ENCODE results near the gene ING3. TPM values are rescaled to one million over a fixed set of nuclear protein-coding genes. Genes with fewer than 3 reads are reported as not detected.
"Not testable (repeated sequence)": the region's sequence is repeated elsewhere in the genome, so short reads cannot be mapped to it uniquely, and the experiment has no call there.

Gene ING3
- polyA plus RNA-seq, 4 donors, result 36.6 to 45.7 (median 38.1) TPM

DNA sequence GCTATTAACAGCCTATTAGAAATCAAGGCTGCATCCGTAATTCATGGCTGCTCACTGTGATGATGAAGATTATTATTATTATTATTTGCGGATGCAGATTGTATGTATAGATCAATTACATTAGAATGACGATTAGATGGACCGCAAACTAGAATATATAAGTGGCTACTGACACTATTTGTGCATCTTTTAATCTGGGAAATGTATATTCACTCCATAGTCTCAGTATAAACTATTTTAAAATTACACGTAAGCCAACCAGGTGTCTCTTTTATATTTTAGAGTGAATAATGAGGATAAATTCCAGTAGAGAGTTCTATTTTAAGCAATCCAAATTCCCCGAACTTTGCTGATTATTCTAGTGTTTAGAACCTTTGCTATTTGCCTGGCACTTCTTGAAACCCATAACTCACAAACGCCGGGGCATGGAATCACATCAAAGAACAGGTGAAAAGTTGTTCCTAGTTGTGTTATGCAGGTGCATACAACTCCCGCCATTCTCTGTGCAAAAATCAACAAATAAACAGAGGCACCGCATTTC is 509 bp upstream of the ING3 start:
- DNase-seq (ENCODE audit: low read depth in 4 of 4, low spot score in 2 of 4), result no peak

DNA sequence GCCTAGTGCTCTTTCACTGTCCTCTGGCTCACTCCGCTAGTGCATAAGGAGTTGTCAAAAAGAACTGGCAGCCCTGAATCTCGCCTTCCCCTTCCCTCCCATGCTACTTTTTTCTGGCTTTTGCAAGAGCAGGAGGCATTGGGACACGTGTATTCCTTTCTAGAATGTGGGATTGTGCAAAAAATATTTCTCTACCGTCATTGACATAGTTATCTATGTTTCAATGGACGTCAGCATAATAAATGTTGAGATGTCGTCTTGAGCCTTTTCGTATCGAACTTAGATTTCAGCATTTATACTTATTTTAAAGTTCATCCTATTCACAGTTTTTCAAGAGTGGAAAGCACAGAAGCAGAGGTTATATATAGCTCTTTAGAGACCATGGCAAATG is 727 bp downstream of the ING3 start:
- no peak for DNase-seq (ENCODE audit: low read depth in 4 of 4, low spot score in 2 of 4)

- DNase-seq (ENCODE audit: low read depth in 4 of 4, low spot score in 2 of 4), result no peak
Measured at GRCh38 chr7:120951826-120952225, 1.2 kb downstream of the ING3 start.

- no peak for DNase-seq (ENCODE audit: low read depth in 4 of 4, low spot score in 2 of 4)
Measured at GRCh38 chr7:120955577-120956149, 5.1 kb downstream of the ING3 start.

DNA sequence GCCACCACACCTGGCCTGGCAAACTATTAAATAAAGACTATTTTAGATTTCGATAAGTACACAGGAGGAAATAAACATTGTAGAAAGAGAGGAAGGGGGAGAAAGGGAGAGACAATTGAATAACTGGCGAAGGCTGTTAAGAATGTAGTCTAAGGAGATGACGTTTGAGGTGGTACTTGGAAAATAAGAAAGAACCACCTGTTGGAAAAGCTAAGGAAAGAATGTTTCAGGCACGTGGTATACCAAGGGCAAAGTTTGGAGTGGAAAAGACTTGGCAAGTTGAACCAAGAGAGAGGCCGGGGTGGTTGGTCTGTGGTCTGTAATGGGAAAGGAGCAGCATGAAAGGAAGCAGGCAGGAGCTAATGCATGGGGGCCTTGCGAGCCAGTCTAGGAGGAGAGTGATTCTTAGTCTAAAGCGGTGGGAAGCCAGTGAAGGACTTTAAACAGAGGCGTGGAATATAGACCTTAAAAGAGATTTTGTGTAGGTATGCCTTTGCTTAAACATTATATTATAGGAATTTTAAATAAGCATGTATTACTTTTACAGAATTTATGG is 9.4 kb downstream of the ING3 start:
- DNase-seq (ENCODE audit: low read depth in 4 of 4, low spot score in 2 of 4), result no peak

DNA sequence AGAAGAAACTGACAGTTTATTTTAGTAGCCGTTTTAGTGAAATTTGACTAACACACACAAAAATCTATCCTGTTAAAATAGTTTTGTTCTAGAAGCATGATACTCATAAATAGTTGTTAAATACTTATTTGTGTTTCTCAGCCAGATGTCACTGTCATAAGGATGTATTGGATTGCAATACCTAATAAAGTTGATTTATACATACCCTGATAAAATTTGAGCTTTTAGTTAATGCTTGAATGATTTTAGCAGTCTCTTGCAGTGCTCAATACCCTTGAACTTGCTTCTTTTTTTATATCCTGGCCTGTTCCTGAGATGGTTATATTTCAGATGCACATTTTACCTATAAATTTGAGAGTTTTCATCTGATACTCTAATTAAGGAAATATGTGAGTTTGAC is 10.1 kb downstream of the ING3 start:
- no peak for DNase-seq (ENCODE audit: low read depth in 4 of 4, low spot score in 2 of 4)

DNA sequence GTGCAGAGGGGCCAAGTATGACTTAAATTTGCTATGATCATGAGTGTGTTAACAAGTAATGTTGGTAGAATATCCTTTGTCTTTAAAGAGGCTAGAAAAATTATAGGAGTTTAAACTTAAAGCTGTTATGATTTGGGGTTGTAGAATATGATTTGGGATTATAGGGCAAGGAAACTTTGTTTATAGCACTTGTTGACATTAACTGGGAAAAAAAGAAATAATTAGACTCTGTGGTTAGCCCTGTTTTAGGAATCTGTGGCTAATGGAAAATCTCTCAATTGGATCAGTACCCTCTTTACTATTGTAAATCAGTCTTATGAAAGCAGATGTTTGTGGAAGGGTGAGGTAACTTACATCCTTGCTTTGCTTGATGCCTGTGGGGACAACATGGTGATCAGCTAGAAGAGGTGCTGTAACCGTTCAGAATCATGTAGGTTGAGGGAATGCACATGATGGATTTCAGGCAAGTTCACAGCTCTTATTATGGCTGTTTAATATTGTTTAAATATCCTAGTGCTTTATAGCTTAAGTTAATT is 11.1 kb downstream of the ING3 start:
- no peak for DNase-seq (ENCODE audit: low read depth in 4 of 4, low spot score in 2 of 4)

DNA sequence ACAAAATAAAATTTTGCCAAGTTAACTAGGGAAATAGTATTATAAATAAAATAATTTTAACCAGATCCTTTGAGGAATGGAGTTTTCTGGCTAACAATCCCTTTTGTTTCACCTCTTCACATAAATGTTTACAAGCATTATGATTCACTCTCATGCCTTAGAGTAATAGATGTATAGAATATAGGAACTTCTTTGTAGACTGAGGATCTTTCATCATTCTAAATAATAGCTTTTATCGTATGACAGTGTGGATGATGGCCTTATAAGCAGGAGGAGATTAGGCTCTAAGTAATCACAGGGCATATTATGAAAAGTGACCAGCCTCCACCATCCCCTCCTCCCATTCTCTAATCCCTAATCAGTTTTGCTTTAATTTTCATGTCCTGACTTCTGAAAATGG is 13.5 kb downstream of the ING3 start:
- DNase-seq (ENCODE audit: low read depth in 4 of 4, low spot score in 2 of 4), result no peak

- DNase-seq (ENCODE audit: low read depth in 4 of 4, low spot score in 2 of 4), result no peak
Measured at GRCh38 chr7:120966961-120967360, 16.4 kb downstream of the ING3 start.

DNA sequence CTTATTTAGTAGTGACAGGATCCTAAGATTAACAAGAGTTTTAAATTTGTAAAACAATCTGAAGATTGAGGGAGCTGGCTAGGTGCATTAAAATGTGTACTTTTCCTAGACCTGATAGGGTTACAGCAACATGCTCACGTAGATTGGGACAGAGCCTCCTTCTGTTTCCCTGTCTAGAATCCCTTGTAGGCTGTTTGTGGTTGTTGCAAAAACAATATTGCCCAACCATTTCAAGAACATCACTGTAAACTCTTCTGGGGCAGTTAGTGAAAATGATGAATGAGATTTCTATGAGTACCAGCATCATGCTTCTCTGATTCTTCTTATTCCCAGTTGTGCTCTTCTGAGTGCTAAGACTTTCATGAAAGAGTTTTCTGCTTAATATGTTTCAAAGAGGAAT is 23.3 kb downstream of the ING3 start:
- DNase-seq (ENCODE audit: low read depth in 4 of 4, low spot score in 2 of 4), result no peak

DNA sequence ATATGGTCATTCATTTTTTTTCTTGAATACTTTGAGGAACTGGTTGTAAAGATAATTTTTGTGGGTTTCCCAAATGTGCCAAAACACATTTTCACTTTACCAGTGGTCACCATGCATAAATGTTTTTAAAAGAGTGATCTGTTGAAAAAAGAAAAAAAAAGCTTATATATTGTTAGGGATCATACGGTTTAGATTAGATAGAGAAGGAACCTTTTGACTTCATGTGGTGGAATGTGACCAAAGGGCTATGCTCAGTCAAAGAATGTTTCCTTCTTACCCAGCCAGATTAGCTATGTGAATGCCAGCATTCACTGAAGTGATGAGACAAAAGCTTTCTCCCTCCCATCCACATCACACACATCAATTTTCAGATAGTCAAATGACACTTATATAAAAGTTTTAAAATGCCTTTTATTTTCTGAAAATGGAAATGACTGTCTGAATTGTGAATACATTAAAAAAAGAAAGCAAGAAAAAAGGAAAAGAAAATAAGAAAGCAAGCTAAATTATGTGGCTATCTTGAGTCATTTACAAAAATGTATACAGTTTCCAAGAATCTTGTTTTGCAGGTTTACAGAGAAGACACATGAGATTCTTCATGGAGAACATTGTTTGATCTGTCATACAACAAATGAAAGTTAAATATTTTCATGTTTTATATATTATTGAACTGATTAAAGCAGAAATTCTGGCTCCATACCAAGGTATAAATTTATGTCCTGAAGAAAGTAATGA is 29.4 kb downstream of the ING3 start:
- DNase-seq (ENCODE audit: low read depth in 4 of 4, low spot score in 2 of 4), result no peak

DNA sequence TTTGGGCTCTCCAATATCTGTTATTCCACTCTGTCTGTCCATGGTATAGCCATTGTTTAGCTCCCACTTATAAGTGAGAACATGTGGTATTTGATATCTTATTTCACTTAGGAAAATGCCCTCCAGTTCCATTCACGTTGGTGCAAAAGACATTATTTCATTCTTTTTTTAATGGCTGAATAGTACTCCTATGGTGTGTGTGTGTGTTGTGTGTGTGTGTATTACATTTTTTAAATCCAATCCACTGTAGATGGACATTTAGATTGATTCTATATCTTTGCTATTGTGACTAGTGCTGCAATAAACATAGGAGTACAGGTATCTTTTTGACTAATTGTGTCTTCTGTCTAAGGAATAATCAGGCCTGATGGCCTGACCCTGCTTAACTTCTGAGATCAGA is 30.5 kb downstream of the ING3 start:
- no peak for DNase-seq (ENCODE audit: low read depth in 4 of 4, low spot score in 2 of 4)

DNA sequence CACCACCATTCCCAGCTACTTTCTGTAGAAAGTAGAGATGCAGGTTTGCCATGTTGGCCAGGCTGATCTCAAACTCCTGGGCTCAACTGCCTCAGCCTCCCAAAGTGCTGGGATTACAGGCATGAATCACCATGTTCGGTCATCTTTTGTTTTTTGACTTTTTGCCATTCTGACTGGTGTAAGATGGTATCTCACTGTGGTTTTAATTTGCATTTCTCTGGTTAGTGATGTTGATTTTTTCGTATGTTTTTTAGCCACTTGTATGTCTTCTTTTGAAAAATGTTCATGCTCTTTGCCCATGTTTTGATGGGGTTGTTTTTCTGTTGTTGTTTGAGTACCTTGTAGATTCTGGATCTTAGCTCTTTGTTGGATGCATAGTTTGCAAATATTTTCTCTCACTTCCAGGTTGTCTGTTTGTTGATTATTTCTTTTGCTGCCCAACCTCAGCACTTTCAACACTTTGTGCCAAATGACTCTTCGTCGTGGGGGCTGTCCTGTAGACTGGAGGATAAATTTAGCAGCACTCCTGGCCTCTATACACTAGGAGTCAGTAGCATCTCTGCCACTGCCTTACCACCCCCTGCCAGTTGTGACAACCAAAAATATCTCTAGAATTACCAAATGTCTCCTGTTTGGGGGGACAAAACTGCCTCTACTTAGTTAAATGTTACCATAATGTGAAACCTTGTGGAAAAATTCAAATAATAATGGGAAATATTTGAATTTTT is 31.5 kb downstream of the ING3 start:
- DNase-seq (ENCODE audit: low read depth in 4 of 4, low spot score in 2 of 4), result no peak

GRCh38 chr7:120983592-120983991 is 33.0 kb downstream of the ING3 start:
- DNase-seq (ENCODE audit: low read depth in 4 of 4, low spot score in 2 of 4), result not testable (repeated sequence)

GRCh38 chr7:120984406-120984805 is 33.8 kb downstream of the ING3 start:
- no peak for DNase-seq (ENCODE audit: low read depth in 4 of 4, low spot score in 2 of 4)

GRCh38 chr7:120985130-120985758 is 34.7 kb downstream of the ING3 start:
- DNase-seq (ENCODE audit: low read depth in 4 of 4, low spot score in 2 of 4), result no peak

DNA sequence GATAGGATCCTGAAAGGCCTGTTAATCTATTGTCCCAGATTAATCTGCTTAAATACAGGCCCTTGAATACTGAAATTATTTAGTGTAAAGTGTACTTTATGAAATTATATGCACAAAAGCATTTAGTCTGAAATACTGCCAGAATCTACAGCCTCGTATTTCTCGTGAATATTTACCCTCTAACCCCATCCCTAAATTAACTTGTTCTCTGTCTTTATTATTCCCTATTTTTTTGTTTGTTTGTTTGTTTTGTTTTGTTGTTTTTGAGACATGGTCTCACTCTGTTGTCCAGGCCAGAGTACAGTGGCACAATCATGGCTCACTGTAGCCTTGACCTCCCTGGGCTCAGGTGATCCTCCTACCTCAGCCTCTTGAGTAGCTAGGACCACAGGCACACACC is 35.3 kb downstream of the ING3 start:
- no peak for DNase-seq (ENCODE audit: low read depth in 4 of 4, low spot score in 2 of 4)

DNA sequence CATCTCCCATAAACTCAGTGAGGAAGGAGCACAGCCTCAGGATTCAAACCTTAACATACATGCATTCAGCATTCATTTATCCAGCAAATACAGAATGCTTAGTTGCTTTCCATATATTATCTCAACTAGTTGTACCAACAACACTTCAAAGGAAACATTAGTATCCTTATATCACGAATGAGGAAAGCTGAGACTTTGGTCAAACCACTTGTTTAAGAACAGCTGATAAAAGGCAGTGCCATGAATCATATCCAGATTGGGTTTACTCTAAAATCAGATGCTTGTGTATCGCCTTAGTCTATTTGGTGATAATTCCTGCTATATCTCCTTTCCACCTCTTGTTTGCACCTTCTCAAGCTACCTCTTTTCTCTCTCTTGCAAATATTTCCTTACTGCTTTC is 36.1 kb downstream of the ING3 start:
- DNase-seq (ENCODE audit: low read depth in 4 of 4, low spot score in 2 of 4), result no peak

DNA sequence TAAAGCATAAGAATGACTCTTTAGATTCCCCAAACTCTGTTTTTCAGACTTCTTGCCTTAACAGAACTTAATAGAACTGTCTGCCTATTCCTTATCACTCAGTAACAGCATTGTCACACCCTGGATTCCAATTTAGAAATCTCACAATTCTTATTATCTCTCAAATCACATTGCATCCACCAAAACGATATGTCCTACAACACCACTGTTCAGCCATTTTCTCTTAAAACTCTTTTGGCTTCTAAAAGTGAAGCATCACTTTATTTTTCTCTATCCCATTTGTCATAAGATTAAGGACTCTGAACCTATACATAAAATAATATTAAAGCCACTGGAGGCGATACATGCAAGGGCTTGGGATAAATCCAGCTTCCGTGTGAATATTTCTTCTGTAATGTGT is 36.7 kb downstream of the ING3 start:
- no peak for DNase-seq (ENCODE audit: low read depth in 4 of 4, low spot score in 2 of 4)

DNA sequence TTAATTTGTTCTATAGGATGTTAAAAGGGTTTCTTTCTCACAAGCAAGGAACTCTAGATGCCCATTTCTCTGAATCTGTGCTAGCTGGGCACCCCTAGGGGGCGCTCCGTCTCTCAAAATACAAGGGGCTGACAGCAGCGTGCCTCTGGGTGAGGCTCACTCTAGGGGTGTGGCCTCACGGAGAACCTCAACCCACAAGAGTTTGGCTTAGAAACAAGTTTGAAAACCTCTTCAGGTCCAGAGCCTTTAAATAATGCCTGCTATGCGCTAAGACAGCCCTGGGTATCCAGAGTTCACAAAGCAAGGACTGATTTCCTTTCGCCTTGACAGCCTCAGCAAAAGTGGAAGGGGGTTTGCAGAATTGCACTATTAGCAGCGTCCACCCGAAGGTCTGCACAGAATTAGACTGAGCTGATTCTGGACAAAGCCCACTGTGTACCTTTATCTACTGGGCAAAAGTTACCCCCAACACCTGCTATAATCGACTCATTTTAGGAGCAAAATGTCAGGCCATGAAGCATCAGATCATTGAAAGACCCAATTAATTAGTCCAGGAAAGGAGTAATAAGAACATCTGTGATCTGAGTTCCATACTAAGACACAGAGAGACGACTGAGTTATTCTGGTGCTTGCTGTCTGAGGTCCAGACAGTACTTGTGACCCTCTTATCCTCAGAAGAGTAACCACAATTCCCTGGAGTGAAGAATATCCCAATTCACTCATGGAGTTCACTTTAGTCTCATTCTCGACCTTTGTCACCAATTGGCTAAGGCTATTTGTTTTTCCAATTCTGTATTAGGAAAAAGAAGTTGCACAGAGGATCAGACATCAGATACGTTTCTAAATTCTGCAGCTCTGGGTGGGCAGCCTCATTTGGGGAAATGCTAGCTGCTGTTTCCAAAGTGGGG is 37.4 kb downstream of the ING3 start:
- DNase-seq (ENCODE audit: low read depth in 4 of 4, low spot score in 2 of 4), result peak in 1 of 4 donors; percentile 87

Measured in left renal cortex interstitium (tissue), 4 donors.